CD4-positive, alpha-beta T cell treated with Interferon alpha-2 for 1 hour (primary cell): Measurements from ENCODE around the gene SRP19.
A peak's percentile ranks its signal among the peaks of the same experiment; 100 is the strongest.
"Not testable (repeated sequence)": the region's sequence is repeated elsewhere in the genome, so short reads cannot be mapped to it uniquely, and the experiment has no call there.

Experiments used
- DNase-seq, 2 donors: peaks; one replicate each; pipeline ENCODE4 v3.0.0-alpha.2; 2020 to 2022

SRP19 gene

DNA sequence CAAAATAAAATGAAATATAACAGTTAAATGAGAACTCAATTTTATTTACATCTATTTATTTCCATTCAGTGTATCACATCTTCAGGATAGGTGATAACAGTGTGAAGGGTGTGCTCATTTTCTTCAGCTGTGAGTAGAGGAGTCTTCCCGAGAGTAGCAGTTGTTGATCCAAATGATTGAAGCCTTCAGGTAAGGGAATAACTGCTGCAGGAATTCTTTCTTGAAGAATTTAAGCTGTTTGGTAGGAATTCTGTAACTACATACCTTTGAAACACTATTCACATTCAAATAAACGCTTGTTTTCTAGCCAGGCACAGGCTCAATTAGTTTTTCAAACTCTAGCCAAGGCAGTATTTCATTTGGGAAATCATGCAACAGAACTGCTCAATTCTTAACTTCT lies 15.3 kb downstream of the SRP19 start:
- DNase-seq, result no peak

DNA sequence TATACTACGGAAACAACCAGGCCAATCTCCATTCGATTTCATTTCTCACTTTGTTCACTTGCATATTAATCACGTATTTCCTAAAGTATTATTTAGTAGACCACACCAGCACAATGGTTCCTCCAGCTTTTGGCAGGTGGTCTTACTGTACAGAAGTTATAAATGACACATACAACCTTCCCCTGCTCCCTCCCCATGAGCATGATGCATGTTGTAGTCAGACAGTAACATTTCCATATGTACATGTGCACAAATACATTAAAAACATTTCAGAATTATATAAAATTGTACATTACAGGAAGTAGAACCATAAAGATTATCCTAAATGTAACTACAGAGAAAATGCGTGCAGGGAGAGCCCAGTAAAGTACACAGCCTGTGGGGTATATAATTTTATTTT lies 17.0 kb downstream of the SRP19 start:
- no peak for DNase-seq

DNA sequence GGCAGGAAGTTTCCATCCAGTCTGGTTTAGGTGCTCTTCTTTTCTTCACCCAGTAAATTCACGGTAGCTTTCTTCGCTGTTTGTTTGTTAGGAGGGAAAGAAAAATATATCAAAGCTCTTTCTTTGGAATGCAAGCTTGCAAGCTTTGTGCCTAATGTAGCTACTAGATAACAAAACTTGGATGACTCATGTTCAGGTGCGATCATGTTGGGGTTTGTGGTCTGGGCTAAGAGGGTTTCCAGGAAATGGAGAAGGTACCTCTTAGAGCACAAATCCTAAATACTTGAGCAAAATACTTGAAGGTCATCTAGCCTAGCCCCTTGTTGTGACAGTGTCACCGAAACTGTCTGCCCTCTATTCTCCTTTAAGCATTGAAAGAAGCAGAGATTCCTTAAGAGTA lies 17.7 kb downstream of the SRP19 start:
- DNase-seq, result peak; percentile 53 to 81

DNA sequence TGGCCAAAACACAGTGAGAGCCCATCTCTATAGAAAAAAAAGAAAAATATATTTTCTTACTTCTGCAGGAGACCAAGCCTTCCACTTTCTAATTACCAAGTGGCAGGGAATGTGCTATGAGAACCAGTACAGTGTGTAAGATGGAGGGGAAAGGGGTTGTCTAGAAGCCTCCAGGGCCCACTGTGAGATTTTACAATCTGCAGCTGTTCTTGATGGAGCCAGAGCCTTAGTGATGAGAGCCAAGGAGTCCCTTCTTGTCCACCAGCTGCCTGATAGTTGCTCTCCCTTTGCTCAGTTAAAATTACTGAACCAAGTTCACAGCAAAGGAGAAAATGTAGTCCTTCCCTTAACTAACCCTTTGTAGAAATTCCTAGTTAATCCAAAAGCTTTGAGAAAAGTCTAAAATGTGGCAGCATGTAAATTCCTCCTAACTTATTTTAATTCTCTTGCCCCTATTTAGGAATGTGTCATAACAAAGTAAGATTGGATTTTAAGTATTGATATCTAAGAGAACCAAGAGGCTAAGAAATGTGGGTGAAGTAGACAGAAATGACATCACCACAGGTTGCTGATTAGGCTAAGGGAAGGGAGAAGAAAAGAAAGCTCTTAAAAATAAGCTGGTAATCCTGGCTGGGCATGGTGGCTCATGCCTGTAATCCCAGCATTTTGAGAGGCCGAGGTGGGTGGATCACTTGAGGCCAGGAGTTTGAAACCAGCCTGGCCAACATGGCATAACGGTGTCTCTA lies 19.3 kb downstream of the SRP19 start:
- no peak for DNase-seq

DNA sequence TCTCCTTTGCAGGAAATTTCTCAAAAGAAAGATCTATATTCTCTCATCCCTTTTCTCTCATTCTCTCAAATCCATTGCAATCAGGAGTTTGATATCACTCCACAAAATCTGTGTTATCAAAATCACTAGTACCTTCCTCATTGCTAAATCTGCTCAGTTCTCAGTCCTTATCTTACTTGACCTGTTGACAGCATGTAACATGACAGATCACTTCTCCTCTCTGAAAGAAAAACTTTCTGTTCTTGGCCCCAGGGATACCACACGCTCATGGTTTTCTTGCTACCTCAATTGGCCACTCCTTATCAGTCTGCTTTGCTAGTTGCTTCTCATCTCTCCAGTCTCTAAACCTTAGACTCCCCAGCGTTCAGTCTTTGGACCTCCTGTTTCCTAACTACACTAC lies 22.1 kb downstream of the SRP19 start:
- no peak for DNase-seq

DNA sequence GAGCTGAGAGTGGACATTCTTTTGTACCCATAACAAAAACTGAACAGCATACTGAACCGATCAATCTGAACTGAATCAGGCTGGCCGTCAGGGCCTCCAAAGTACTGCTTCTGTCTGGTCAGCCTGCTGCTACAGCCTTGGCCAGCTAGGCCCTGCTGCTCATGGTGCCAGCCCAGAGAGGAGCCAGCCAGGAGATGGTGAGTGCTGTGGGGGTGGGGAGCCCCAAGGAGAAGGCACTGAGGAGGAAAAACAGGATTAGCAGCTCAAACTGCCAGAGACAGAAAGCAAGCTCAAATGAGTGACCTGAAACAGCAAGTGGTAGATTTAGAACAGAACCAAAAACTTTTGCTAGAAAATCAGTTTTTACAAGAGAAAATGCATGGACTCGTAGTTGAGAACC lies 23.9 kb downstream of the SRP19 start:
- no peak for DNase-seq

DNA sequence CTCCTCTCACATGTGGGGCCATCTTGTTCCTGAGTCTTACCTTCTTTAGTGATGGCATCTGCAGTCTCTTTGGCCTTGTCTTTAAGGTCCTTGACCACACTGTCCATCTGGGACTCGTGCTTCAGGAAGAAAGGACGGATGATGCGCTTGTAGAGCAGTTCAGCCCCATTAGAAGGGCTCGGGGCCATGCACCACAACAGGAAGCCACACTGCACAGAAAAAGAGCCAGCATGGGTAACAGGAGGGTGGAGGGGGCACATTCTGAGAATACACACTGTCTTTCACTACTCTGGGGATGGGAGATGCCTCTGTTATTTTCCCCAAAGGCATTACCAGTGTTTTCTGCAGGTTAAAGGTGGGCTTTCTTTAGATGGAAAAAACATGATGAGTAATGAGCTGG lies 25.9 kb downstream of the SRP19 start:
- peak in 1 of 2 donors; percentile 36 for DNase-seq

DNA sequence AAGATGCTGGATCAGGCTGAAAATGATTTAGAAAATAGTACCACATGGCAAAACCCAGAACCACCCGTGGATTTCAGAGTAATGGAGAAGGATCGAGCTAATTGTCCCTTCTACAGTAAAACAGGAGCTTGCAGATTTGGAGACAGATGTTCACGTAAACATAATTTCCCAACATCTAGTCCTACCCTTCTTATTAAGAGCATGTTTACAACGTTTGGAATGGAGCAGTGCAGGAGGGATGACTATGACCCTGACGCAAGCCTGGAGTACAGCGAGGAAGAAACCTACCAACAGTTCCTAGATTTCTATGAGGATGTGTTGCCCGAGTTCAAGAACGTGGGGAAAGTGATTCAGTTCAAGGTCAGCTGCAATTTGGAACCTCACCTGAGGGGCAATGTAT lies 31.0 kb downstream of the SRP19 start:
- DNase-seq, result not testable (repeated sequence)

DNA sequence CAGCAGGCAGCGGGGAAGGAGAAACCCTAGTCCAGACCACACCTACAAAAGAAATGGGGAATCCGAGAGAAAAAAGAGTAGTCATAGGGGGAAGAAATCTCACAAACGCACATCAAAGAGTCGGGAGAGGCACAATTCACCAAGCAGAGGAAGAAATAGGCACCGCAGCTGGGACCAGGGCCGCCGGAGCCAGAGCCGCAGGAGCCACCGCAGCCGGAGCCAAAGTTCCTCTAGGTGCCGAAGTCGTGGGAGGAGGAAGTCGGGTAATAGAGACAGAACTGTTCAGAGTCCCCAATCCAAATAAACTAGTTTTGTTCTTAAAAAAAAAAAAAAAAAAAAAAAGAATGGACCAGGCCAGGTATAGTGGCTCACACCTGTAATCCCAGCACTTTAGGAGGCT lies 31.7 kb downstream of the SRP19 start:
- DNase-seq, result no peak

DNA sequence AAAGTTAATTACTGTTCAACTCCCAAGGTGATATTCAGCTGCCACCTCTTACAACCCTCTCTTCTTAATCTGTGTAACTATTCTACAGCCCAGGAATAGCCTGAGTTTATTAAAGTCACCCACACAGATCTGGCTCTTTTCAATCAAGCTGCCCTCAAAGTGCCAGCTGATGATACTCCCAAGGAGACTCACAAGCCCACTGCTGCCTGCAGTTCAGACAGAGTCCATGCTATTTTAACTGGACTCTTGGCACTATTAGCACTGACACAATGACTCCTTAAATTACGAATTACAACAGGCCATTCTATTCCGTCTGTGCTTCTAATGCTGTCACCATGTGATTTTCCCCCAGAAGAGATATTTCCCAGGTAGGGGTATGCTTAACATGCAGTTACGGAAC lies 34.6 kb downstream of the SRP19 start:
- DNase-seq, result no peak

DNA sequence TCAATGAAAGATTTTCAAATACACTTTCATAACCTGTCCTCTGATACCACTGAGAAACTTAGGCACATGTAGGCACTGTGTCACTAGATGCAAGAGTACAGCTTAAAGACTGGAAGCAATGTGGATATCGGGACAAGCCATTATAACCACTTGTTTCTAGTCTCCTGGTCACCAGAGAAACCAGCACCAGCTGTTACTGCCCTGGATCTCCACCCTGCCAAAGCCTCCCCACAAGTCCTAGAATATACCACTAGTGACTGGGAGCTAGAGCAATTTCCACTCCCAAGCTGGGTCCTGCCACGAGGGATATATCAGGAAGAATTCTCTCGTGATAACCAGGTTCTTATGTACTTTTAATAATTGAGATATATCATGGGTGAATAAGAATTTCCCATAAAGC lies 41.5 kb downstream of the SRP19 start:
- no peak for DNase-seq

DNA sequence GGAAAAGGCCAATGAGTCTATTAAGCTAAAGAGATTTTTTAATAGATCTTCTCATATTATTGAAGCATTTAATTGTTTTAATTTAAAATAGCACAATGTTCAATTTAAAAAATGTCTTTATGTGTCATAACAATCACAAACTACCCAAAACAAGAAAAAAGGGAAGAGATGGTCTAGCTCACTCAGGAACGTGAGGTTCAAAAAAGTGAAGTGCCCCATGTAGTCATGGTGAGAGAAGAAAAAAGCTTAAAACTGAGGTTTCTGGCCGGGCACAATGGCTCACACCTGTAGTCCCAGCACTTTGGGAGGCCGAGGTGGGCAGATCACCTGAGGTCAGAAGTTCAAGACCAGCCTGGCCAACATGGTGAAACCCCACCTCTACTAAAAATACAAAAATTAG lies 43.9 kb downstream of the SRP19 start:
- DNase-seq, result not testable (repeated sequence)

DNA sequence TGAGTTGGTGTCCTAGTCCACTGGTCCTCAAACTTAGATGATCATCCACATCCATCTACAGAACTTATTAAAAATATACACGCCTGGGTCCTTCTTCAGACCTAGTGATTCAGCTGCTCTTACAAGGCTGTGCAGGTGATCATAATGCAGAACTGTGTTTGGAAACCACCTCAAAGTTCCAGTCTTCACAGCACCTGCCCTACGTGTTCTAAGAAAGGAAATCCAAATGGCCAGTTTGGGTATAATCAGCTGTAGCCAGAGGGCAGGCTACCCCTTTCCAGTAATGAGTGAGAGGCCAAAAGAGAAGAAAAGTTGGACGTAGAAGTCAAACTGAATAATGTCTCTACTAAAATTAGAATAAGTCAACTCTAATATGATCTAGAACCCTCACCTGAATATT lies 45.5 kb downstream of the SRP19 start:
- DNase-seq, result no peak

DNA sequence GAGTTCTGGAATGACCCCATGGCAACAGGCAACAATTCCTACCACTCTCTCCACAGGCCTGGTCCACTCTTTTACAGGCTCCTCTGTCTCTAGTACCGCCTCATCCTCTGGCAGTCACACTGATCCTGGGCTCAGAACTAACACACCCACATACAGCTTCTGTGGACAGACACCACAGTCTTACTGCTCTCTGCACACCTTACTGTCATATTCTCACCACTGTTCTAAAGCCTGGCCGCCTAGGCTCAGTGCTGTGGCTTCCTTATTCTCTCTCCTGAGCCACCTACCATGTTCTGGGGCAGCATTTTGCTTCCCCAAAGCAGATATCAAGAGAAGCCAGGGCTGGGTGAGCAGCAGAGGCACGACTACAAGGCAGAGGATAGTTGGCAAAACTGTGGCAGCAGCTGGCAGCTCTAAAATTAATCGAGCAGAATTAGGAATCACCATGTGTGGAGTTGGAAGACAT lies 46.1 kb downstream of the SRP19 start:
- DNase-seq, result no peak

DNA sequence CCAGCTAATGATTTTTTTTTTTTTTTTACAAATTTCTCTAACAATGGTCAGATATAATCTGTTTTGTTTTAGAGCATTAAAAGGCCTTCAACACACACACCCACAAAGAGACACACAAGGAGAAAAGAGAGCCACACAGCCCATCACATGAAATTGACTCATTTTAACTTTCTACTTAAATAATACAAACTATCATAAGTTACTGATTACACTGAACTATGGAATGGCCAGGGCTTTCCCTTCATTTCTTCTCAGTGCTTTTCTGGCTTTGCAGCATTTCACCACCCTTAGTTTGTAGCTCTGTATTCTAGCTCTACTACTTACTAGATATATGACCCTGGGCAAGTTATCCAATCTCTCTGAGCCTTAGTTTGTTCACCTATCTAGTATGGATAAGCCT lies 47.8 kb downstream of the SRP19 start:
- DNase-seq, result no peak

DNA sequence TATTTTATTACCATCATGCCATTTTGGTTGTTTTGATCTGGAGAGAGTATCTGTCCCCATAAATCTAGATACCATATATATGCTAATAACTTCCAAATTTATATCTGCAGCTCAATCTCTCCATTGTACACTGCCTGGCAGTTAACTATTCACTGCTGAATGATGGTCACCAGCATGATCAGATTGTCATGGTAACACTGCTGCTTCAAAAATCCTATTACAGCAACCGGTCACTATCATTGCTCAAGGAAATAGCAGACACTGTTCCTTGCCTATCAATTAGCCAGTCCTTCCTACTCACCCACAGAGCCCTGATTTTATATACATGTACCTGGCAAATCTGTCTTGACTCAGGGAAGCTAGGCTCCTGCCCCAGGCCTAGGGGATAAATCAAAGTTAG lies 49.4 kb downstream of the SRP19 start:
- DNase-seq, result no peak

DNA sequence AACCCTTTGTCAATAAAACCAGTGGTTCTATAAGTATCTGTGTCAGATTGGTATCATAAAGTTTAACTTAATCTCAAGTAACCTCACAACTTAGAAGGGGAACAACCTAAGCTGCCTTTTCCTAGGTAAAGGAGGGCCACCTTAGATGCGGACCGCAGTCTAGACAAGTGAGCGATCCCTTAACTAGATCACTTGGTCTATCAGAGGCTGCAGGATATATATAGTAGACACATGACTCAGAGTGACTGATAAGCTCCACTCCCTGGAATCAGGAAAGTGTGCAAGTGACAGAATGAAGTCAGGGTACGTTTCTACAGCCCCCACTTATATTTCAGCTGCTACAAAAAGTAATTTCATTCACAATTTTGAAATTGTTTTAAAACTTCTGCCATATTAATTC lies 53.5 kb downstream of the SRP19 start:
- DNase-seq, result no peak

DNA sequence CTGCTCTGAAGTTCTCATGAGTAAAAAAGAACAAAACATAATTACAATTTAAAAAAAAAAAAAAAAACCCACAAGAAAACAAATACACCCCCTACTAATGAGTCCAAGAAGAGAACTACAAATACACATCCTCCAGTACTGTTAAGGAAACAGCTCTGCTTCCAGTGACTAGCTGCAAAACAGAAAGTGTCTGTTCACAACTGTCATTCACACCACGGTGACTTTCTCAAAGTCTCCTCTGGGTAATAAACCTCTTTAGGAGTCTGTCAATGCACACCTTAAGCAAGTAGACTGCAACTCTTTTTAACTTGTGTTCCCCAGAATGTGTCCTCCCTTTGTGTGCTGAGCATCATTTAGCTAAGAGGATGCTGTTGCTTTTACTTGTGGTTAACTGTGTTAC lies 54.7 kb downstream of the SRP19 start:
- DNase-seq, result peak in 1 of 2 donors; percentile 27

DNA sequence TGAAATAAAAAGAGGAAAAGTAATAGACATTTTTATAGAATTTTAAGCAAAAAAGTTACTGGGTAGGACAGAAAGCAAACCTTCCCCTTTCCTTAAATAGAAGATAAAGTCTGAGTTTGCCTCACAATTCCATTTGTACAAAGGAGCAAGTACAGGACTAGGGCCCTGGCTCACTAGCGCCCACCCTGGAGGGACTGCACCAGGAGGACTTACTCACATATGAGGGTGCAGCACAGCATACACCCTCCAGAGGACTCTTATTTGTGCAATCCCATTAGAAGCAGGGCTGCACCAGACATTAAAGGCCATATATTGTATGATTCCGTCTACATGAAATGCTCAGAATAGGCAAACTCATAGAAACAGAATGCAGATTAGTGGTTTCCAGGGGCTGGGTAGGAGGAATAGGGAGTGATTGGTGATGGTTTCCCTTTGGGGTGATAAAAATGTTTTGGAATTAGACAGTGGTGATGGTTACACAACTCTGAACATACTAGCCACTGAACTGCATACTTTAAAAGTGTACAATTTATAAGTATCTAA lies 56.4 kb downstream of the SRP19 start:
- DNase-seq, result peak; percentile 15 to 31

DNA sequence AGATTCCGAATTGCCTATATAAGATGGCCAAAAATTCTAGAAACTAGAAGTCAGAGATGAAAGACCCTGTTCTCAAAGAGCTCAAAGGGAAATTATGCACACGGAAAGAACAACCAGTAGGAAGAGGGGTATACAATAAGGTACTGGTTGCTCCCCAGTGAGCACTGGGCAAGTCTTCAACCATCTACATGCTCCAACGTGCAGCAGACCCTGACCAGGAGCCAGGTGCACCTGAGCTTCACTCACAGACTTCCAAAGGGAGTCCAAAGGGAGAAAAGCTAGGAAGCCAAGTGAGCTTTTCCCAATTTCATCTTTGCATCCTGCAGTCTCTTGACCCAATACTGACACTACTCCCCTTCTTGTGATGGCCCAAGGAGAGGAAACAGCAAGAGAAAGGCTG lies 57.0 kb downstream of the SRP19 start:
- DNase-seq, result no peak

DNA sequence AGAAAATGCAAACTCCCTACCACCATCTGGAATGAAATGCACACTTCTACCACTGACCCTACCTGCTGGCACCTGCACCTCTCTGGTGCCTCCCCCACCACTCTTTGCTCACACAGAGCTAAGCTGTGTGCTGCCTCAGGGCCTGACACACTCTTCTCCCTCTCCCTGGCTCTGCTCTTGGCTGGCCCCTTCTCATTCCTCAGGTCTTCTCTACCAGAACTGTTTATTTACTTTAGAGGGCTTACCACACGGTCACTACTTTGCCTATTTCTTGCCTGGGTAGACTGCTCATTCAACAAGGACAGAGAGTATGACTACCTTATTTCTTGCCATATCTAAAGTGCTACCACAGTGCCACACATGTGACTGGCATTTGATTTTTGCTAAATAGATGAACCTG lies 57.6 kb downstream of the SRP19 start:
- no peak for DNase-seq
